Middle frontal gyrus (tissue), 1 donor: ENCODE results near the gene WDR76.

Experiments used
- DNase-seq: peaks from one replicate; pipeline ENCODE4 v3.0.0-alpha.2; 2015; ENCODE audit warnings: low spot score; ENCODE audit errors: extremely low spot score

The WDR76 gene

DNA sequence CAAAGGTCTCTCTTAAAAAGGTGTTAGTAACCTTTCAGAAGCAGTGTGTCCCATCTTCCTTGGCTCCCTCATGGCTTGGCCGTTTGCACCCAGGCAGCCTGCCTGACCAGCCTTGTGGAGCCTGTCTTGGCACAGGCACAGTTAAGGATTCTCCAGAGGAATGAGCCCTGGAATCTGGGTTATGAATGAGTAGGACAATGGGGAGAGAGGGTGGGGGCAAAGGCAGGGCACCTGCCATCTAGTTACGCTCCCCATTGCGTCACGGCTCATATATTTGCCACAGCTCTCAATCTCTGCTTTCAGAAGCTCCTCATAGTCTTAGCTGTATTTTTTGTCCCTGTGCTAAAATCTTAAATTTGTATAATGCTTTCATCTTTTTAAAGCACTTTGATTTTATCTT, 50.6 kb downstream of the WDR76 start:
- no peak for DNase-seq

- no peak for DNase-seq
Measured at GRCh38 chr15:43878446-43878845, 51.6 kb downstream of the WDR76 start.

DNA sequence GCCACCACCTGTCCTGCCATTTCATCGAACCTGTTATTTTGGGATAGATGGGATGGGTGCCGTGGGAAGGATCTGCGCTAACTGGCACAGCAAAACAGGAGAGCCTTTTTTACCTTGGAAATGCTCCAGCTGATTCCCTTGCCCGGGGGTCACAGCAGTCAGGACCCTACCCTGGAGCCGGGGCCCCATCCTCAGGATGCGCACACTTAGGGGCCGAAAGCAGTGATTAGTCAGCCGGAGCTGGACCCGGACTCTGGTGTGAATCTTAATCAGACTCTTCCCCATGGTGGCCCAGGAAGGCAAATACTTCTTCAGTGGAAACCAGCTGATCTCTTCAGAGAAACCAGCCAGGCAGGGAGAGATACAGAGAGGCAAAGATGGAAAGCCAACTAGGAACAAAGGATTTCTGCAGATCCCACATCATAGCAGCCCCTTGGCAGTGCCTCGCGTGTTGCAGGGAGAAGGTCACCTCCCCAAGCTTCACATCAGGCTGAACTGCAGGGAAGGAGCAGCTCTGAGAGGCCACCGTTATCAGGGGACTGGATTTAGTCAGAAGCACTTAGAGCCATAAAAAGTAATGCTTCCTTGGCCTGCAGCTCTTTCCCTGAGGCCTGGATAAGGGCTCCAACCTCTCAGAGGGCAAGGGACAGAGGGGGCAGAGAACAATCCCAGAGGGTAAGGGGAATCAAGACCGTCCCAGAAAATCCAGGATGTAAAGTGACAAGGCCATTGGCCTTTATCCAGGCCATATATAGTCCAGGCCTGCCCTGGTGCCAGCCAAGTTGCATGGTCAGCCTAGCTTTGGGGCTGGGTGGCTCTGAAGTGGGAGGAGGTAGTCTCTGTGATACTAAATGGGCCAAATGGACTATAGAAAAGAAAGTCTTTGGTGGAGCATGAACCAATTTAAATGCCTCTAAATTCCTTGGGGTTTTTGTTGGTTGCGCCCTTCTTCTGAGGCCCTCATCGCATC, 52.9 kb downstream of the WDR76 start:
- no peak for DNase-seq

GRCh38 chr15:43880406-43881194, 53.8 kb downstream of the WDR76 start:
- no peak for DNase-seq

- no peak for DNase-seq
Measured at GRCh38 chr15:43881245-43881644, 54.4 kb downstream of the WDR76 start.

DNA sequence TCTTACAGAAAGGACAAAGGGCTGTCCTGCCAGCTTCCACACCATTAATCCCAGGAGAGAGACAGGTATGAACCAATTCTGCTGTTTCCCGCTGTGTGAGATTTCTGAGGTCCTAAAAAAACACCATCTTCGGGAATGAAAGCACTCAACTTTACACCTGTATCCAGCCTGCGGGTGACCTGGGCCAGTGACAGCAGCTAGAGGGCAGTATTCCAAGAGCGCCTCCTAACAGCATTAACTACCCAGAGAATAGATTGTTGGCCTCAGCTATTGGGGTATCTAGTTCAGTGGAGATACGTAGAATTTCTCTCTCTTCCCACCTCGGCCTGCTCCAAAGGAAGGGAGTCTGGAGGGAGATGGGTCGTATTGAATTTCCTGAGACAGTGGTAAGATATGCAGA, 55.1 kb downstream of the WDR76 start:
- DNase-seq, result no peak

- no peak for DNase-seq
Measured at GRCh38 chr15:43883571-43883970, 56.8 kb downstream of the WDR76 start.

GRCh38 chr15:43886558-43886957, 59.8 kb downstream of the WDR76 start:
- no peak for DNase-seq

DNA sequence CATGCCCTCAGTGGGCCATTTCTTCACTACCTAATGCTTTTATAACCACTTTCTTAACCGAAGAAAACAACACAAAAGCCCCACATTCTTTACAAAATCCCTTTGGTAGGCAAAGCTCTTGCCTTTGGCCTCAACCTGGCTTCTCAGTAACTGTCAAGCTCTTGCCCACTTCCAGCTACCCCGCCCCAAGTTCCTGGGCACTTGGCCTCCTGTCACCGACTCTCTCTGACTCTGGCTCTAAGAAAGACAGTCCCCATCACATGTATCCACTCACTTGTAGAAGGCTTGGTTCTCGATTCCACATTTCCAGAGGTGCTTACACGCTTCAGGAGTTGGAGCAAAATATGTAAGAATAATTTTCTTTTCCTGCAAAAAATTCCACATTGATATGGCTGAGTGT, 61.1 kb downstream of the WDR76 start:
- DNase-seq, result no peak

DNA sequence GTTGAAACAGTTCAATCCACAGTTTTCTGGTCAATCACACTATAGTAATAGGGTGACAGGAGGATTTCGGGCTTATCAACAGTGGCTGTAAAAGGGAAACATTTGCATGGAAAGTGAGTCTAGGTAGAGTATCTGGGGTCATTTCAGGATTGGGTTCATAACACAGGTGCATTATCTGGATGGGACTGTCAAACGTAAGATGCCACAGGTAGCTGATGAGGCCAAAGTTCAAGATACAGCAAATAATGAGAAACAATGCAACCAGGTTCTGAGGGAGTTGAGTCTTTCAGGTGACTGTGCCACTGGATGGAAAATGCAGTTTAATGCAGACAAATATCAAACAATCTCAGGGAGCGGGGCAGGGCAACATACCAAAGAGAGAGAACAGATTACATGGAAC, 62.2 kb downstream of the WDR76 start:
- no peak for DNase-seq

GRCh38 chr15:43893956-43894355, 67.2 kb downstream of the WDR76 start:
- no peak for DNase-seq

DNA sequence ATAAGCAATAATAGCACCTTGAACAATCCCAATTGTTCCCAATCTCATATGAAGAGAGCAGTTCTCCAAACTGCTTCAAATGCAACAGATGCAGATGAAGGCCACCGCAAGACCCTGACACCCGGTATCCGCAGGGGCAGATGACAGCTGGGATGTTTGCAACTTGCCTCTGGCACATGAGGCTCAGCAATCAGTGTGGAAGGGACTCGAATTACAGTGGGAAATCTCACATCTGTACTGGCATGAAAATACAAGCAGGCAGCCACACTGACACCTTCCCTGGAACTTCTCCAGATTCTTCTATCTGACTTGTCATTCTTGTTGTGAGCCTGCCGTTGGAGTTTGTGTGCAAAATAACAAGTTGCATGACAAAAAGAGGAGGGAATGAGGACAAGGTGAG, 68.8 kb downstream of the WDR76 start:
- DNase-seq, result no peak

DNA sequence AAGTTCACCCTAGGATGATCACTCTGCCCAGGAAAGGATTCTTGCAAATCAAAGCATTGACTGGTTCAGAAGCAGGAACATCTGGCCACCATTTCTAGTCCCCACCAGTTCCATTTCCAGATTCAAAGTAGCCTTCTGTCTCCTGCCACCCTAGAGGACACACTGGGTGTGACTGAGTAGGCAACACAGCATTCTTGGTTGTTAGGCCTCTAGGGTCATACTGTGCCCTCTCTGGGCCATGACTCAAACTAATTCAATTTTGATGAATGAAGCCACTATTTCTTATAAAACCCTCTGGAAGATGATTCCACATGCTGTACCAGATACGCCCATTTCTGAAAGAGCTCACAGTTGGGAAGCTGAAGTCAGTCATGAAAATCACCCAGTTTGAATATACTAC, 69.7 kb downstream of the WDR76 start:
- no peak for DNase-seq

DNA sequence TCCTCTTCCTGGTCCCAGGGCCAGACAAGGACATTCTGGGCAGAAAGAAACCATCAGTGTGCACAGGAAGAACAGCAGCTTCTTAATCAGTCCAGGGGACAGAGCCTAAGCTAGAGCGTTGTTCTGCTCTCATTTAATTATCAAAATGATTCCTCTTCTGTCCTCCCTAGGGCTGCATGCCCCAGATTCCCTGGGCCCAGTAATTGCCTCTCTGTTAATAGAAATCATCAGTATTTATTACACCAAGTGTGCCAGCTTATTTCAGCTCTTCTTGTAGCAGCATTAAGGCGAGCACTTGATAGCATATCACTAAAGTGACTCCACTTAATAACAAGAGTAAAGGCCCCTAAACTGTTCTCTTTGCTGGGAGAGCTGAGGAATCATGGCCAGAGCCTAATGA, 72.1 kb downstream of the WDR76 start:
- DNase-seq, result no peak

GRCh38 chr15:43899928-43900327, 73.1 kb downstream of the WDR76 start:
- DNase-seq, result no peak

GRCh38 chr15:43900996-43901395, 74.2 kb downstream of the WDR76 start:
- no peak for DNase-seq

DNA sequence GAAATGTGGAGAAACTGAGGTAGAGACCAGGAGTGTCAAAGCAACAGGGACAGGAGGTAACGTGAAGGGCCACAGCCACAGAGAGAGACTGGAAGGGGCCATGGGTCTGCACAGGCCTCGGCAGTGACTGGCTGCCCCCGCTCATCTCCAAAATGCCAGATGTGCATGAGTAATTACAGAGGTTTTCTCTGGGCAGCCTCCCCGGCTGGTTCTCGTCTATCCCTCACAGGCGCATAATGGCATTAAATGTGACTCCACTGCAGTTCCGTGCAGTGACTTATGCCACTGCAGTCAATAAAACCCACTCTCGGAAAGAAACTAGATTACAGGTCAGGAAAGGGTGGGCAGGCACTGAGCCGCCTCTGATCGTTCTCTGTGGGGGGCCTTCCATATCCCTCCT, 74.7 kb downstream of the WDR76 start:
- no peak for DNase-seq

GRCh38 chr15:43903864-43904290, 77.1 kb downstream of the WDR76 start:
- DNase-seq, result no peak

- DNase-seq, result no peak
Measured at GRCh38 chr15:43905755-43906154, 79.0 kb downstream of the WDR76 start.

DNA sequence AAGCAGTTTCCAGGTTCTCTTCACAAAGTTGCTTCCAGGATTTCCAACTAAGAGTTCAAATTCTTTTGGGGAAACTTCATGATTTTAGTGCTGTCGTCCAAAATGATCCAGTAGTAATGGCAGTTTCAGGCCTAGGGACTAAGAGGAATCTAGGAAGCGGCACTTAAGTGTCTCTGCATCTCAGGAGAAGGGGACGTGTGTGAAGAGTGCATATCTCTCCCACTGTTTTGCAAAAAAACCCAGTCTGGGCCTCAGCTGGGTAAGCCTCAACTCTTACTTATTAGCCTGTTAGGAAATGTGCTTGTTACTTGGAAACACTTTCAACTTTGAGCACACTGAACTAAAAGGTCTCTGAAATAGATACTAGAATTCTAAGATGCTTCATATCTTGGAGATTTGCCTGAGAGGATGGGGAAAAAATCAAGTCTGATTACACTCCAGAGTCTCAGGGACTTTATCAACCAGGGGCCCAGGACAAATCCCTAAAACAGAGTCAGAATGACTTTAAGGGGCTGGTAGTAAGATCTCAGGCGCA, 81.8 kb downstream of the WDR76 start:
- no peak for DNase-seq

GRCh38 chr15:43911235-43911781, 84.5 kb downstream of the WDR76 start:
- no peak for DNase-seq

DNA sequence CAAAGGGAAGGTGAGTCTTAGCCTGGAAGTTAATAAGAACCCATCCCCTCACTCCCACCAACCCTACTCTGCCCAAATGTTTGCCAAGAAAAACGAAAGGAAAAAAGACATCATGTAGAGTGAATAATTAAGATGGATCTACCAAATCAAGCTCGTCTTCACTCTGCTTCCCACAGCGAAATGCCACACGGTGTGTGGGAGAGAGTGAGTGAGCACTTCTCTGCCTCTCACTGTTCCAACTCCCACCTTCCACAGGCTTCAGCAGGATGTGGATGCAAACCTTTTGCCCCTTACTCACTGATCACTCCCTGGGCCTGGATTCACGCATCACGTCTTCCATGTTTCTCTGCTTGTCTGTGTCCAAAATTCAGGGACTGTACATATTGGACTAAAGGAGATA, 85.4 kb downstream of the WDR76 start:
- no peak for DNase-seq
